Stomach (tissue), 4 donors: ENCODE results near the gene USP6.
A peak's percentile ranks its signal among the peaks of the same experiment; 100 is the strongest.

Source experiments
- POLR2A ChIP-seq, 4 donors: fragments of 450-650 bp; IDR thresholded peaks; one replicate each; pipeline ENCODE4 v1.6.1; 2016; ENCODE audit warnings: antibody characterized with exemption in 4 of 4, control low read depth in 2 of 4, mild to moderate bottlenecking in 1 of 4, moderate library complexity in 1 of 4
- POLR2AphosphoS5 ChIP-seq, 3 donors: sonication (generic); formaldehyde crosslinking; IDR thresholded peaks; one replicate each; pipeline ENCODE4 v1.6.1; 2016; ENCODE audit warnings: antibody characterized with exemption in 3 of 3
- TF ChIP-seq, protein P1 (sequence below), 7 experiments: fragments of 450-650 bp in 4 of 7; fragments of 200-600 bp in 3 of 7; sonication (generic) in 3 of 7; IDR thresholded peaks; one replicate each; pipeline ENCODE4 v1.5.1; 2016 to 2019; ENCODE audit warnings: antibody characterized with exemption in 7 of 7, control low read depth in 2 of 7, mild to moderate bottlenecking in 1 of 7

DNA sequence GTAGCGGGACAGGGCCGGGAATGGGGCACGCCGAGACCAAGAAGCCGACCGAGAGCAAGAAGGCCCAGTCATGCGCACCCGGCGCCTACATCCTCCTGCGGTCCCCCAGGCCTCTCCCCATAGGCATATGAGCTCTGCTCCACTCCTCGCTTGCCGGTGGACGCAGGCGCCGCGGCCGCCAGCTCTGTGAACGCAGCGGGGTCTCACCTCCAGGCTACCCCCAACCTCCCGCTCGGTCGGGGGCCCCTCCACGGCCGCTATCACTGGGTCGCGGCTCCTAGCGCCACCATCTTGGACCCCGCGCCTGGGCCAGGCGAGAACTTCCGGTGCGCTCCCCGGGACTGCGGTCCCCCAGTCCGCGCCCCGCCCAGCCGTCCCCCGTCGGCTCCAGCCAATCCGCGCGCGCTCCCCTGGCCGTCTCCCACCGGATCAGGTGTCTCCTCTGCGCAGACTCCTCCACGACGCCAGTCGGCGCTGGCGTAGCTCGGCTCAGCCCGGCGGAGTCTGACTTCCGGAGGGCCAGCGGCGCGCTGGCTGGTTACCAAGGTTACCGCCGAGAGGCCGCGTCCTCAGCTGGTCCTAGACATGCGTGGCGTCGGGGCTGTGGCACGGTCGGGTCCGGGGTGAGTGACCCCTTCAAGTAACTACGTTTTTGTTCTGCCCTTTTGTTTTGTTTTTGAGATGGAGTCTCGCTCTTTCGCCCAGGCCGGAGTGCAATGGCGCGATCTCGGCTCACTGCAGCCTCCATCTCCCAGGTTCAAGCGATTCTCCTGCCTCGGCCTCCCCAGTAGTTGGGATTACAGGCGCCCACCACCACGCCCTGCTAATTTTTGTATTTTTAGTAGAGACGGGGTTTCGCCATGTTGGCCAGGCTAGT is 75.9 kb downstream of the USP6 start, which contains the start of gene ZNF594:
- TF ChIP-seq, protein P1, sequence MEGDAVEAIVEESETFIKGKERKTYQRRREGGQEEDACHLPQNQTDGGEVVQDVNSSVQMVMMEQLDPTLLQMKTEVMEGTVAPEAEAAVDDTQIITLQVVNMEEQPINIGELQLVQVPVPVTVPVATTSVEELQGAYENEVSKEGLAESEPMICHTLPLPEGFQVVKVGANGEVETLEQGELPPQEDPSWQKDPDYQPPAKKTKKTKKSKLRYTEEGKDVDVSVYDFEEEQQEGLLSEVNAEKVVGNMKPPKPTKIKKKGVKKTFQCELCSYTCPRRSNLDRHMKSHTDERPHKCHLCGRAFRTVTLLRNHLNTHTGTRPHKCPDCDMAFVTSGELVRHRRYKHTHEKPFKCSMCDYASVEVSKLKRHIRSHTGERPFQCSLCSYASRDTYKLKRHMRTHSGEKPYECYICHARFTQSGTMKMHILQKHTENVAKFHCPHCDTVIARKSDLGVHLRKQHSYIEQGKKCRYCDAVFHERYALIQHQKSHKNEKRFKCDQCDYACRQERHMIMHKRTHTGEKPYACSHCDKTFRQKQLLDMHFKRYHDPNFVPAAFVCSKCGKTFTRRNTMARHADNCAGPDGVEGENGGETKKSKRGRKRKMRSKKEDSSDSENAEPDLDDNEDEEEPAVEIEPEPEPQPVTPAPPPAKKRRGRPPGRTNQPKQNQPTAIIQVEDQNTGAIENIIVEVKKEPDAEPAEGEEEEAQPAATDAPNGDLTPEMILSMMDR (IDR thresholded peaks at IDR 0.05): peak in 5 of 7 experiments; percentile 53 to 71 (median 59)
- TF ChIP-seq POLR2AphosphoS5 (IDR thresholded peaks at IDR 0.05) (peak; percentile 63 to 91 (median 75)), POLR2A (IDR thresholded peaks at IDR 0.05) (no peak)
